Measurements from ENCODE around the gene ANAPC7.

DNA sequence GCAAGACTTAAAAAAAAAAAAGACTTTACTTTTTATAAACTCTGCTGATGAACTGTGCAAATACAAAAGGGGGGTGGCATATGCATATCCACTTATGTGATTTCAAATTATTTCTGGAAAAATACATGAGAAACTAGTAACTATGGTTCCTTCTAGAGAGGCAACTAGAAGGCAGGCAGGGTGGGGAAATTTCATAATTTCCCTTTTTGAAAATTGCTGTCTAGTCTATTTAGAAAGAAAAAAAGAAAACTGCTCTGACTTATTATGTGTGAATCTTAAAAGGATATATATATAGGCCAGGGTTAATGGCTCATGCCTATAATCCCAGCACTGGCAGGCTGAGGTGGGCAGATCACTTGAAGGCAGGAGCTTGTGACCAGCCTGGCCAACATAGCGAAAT is 42.3 kb downstream of the ANAPC7 start:
- TF ChIP-seq, protein P1, sequence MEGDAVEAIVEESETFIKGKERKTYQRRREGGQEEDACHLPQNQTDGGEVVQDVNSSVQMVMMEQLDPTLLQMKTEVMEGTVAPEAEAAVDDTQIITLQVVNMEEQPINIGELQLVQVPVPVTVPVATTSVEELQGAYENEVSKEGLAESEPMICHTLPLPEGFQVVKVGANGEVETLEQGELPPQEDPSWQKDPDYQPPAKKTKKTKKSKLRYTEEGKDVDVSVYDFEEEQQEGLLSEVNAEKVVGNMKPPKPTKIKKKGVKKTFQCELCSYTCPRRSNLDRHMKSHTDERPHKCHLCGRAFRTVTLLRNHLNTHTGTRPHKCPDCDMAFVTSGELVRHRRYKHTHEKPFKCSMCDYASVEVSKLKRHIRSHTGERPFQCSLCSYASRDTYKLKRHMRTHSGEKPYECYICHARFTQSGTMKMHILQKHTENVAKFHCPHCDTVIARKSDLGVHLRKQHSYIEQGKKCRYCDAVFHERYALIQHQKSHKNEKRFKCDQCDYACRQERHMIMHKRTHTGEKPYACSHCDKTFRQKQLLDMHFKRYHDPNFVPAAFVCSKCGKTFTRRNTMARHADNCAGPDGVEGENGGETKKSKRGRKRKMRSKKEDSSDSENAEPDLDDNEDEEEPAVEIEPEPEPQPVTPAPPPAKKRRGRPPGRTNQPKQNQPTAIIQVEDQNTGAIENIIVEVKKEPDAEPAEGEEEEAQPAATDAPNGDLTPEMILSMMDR (IDR thresholded peaks at IDR 0.05) = no peak
- TF ChIP-seq EP300 (IDR thresholded peaks at IDR 0.05) = no peak
